Stimulated activated CD8-positive, alpha-beta memory T cell treated with anti-CD3 and anti-CD28 coated beads, Interleukin-12 subunit alpha, Interleukin-12 subunit beta, amount 100 ng/mL, for 1 hour (primary cell): Measurements from ENCODE around the gene DOCK1.

ENCODE experiments used
- DNase-seq: peaks from one replicate; pipeline ENCODE4 v3.0.0-alpha.2; 2020; ENCODE audit warnings: low read depth

Gene DOCK1

DNA sequence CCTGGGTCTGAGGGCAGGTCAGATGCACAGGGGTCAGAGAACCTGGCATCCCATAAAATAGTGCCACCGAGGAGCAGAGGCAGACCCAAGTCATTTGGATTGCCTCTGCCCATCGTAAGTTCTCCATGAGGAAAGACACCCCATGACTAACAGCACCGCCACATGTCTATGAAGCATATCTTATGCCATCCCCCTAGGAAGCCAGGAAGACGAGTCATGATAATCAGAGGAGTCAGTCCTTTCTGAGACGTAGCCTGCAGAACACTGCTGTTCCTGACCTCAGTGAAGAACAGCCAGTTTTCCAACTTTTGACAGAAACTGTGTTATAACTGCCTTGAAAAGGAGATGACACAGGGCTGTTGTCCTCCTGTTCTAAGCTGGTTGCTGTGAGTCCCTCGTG is 239.9 kb downstream of the DOCK1 start:
- DNase-seq, result no peak

DNA sequence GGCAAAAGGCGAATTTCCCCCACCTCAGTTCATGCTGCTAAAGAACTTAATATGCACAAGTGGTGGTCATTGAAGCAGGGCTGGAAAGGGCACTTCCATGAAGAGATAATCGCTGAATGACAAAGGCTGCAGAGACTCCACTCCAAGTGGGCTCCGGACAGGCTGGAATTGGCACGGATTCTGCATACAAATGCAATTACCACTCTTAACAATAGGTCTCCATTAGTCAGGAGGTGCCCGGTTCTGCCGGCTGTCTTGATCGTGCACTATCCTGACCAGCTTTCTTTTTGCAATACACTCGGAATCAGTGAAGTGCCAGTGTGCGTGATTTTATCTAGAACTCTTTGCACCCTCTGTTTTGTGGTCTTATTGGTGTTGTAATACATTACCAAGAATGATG is 241.4 kb downstream of the DOCK1 start:
- no peak for DNase-seq

DNA sequence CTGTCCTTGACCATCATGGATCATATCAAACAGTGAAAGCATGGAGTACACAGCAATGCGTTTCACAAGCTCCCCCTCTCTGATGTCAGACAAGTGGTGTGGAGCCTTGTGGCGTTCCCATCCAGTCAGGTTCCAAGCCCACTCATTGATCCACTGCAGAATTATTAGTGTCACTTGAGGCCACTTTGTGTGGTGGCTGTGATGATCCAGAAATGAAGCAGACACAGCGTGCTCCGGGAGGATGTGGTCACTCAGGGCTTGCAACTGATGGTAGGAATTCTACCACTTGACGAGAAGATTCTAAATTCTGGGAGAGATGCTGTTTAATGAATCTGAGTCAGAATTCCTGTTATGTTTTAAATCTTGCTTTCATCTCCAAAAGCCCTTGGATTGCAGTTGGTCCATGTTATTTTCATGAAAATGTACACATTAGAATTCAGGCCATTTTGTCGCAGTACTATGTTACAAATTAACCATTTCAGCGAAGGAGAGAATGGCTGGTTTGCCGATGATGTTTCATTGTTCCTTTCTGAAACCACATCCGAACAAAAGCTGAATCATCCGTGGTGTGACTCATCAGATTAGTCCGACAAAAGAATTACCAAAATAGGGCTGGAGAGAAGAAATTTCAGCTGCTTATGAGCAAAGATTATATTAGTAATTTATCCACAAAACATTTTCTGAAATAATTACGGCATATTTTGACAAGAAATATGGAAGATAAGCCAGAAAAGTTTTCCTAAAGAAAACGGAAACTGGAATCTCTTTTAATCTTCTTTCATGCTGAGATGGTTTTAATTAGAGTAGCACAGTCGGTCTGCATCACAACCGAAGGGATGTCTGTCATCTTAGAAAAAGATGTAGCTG is 243.1 kb downstream of the DOCK1 start:
- no peak for DNase-seq

DNA sequence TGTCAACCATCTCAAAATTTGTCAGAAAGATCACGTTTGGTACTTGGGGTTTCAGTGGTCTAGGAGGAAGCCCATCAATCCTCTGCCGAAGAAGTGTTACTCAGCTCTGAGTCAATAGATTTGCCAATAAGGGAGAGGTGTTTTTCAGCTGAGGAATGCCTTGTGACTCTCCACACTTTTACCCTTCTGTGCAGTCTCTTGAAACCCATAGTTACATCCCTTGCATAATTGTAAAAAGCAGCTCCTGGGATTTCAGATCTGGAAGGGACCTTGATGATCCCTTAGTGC is 243.6 kb downstream of the DOCK1 start:
- DNase-seq, result no peak

DNA sequence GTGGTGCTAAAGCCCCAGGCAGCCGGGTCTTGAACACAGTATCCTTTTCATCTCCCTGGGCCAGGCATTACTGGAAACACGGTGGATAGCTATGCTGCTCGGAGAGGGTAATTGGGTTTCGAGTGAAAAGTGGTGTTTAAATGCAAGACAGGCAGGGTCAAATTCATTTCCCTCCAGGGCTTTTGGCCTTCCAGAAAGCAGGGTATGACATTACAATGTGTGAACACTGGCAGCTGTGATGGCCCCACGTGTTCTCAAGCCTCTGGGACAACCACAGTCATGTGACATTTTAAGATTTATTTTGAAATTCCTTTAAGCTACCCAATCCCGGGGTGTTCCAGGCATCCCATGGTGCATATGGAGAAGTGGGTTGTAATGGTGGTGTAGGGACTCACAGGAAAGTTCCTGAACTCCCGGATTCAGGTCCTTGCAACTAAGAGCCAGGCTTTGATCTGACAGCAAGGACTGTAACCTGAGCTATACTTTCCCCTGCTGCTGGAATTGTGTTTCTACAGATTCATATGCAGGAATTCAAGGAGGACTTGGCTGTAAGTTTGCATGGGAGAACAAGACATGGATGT is 244.4 kb downstream of the DOCK1 start:
- no peak for DNase-seq

DNA sequence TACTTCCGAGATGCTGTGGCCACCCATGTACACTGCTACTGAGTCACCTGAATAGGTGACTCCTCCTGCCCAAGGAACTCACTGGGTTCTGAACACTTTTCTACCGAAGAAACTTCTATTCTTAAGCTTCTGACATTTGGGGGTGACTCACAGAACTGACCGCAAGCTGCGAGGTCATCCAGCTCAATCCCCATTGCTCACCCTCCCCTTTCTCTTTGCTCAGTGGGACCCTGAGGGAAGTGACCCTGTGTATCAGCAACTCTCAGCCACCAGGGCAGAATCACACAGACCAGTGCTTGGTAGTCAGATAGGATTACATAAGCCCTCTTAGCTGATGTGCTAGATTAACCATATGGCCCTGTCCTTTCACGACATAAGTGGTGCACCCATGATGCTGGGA is 244.9 kb downstream of the DOCK1 start:
- no peak for DNase-seq

DNA sequence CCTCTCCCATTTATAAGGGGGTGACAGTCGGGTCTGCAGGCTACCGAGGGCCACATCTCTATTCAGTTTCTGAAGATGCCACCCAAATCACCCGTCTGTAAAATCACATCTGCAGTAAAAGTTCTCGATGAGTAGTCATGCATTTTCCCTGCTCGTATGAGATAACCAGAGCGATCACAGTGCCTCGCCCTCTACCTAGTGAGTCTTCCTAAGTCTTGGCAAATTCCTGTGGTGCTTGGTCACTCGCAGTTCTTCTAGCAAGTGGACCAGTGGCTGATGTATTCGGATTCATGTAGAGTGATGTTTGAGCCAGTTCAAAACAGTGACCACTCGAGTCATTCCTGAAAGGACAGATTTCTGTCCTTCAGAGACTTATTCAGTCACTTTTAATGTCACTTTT is 246.3 kb downstream of the DOCK1 start:
- no peak for DNase-seq

DNA sequence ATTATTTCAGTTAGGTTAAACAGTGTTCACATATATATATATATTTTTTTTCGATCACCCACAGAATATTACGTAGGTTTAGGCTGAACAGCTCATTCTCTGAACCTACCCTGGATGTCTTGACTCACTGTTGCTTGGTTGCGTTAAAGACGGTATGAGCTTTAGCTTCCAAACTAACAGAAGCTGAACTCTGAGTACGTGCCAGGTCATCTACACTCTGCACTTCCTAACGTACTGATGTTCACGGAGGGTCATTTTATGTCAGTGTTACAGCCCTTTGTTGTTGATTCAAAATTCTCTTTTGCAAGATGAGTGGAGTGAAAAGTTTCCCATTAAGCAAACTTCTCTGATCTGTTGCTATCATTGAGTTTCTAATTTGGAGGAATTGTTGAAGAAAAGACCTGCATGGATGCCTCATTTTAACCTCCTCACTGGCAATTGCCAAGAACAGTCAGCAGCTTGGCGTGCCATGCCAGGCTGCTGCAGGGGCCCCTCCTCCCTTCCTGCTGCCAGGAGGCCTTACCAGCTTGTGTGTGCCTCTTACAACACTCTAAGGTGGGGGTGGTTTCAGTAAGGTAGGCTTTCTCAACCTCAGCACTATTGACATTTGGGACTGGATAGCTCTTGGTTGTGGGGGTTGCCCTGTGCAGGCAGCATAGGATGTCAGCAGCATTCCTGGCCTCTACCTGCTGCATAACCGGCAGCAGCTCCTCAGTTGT is 246.9 kb downstream of the DOCK1 start:
- no peak for DNase-seq

DNA sequence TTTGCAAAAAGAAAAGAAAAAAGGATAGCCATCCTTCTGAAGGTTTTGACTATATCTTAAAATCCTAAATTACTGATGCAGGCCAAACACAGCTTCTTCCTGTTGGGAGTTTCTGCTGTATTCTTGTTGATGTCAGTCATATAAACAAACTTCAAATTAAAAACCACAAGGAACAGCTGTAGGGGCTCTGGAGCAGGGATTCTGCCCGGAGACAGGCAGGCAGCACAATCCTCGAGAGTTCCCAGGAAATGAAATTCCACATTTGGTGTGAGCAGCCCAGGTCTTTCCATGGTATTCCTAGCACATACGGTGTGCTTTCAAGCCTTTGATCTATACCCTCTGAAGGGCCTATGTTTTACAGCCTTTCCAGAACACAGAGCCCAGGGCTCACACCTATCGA is 248.0 kb downstream of the DOCK1 start:
- no peak for DNase-seq

DNA sequence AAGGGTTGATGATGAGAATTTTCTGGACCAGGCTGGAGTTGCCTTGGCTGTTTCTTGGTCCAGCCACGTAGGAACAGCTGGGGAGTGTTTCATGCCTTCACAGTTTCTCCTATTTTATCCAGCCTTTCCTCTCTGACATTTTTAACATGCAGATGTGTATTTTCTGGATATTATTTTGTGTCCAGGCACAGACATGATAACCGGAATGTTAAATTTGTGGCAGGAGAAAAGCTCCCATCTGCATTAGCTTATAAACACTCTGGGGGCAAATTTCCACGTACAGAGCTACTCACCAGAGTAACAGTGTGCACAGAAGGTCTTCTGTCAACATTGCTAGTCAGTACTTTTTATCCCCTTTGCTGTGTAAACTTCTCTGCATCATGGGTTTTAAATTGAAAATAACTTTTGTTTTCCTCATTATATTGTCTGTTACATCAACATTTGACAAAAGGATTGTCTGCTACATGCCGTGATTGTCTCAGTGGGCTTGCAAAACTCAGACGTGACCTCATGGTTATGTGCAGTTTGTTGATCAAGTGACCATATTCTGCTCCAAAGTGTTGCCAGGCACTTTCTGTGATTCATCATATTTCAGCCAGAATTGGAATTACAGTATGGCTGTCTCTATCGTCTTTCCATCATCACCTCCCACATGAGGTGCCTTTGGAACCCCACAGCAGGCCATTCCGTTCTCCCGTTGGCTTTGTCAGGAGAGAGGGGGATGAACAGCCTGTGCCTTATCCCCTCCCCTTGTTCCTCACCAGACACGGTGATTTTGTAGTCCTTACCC is 249.8 kb downstream of the DOCK1 start:
- DNase-seq, result no peak

DNA sequence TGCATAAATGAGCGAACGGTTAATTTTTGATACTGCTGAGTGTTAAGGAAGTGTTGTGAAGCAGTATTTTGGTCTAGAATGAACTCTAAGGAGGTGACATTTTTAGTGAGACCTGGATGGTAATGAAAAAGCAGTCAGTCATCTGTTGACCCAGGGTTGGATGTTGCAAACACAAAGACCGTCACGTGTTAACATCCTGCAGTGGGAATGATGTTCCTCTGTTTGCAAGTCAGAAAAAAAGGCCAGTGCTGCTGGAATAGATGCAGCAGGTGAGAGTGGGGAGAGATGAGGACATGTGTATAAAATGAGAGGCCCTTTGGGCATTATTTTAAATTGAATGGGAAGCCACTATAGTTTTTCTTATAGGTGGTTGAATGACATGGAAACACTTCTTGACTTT is 251.9 kb downstream of the DOCK1 start:
- no peak for DNase-seq

DNA sequence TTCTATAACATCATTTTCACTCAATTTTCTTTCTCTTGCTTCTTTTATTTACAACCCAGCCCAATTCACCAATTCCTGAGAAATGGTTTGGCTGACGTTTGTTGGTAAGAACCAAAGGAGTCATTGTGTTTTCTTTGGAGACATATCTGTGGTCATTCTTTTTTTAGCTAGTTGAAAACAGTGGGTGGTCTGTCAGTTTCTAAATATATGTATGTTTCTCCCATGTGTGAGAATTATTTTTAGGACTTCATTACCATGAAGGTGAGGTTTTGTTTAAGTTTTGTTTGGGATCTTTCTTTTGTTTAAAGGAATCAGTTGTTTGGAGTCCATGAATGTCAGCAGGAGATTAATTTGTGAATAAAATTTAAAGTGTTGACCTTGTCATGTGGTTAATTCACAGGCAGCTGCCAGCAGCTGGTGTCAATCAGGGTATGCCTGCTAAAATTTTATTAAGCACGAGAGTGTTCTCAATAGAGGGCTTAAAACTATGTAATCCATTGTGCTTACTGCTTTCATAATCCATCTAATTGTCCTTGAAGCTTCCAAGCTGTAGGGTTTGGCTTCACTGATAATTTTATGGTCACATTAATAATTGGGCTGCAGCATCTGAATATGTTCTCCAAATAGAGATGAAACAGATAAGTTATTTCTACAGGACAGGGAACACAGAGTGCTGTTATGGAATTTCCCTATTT is 252.4 kb downstream of the DOCK1 start:
- DNase-seq, result no peak

DNA sequence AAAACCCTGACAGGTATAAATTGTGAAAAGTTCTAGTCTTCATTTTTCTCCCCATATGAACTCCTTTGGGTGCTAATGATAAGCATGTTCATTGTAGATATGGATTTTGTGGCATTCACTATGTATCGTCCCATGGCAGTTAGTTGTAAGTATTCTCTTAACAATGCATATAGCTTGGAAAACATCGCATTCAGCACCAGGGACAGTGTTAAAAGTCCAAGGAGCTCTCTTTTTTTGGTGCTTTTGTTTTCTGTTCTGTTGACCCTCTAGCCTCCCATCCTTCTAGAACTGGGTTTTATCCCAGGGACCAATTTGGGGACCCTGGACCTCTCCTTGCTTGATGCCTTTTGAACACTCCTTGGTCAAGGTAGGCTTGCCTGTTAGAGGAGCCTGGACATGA is 253.4 kb downstream of the DOCK1 start:
- DNase-seq, result no peak

DNA sequence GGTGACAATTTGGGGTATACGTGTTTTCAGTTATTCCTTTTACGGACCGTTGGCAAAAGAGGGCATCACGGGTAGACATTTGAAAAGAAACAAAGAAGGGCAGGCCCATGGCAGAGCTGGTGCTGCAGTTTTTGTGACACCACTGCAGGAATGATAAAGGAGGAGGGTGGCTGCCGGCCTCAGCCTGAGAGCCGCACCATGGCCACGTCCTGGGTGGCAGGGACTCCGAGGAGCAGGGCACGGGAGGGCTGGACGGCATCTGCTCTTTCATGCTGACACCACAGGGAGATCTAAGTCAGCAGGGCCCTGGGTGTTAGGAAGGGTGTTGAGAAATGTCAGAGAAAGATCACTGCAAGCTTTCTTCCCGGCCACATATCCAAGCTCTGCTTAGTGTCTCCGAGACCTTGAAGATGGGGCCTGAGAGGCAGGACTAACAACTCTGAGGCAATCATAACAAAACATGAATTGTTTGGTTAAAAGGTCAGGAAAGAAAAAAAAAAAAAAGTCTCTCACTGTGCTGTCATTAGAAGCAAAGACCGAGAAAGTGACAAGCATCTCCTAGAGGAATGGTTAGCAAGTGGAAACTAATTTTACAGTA is 254.5 kb downstream of the DOCK1 start:
- DNase-seq, result no peak

DNA sequence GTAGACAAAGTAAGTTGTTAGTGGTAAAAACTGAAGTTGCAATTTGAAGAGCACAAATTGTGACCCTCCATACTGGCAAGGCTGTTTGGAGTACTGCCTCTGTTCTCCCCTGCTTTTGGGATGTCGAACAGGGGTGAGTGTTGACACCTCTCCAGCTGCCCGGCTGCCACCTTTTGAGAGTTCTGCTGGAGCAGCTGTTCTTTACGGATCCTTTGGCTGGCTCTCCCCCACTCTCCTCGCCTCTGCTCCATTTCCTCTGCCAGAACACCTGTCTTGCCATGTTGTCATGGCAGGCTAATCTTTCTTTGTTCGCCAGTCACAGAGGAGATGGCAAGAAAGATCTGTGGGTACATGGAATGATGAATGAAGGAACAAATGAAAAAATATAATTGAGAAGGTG is 256.3 kb downstream of the DOCK1 start:
- DNase-seq, result no peak

DNA sequence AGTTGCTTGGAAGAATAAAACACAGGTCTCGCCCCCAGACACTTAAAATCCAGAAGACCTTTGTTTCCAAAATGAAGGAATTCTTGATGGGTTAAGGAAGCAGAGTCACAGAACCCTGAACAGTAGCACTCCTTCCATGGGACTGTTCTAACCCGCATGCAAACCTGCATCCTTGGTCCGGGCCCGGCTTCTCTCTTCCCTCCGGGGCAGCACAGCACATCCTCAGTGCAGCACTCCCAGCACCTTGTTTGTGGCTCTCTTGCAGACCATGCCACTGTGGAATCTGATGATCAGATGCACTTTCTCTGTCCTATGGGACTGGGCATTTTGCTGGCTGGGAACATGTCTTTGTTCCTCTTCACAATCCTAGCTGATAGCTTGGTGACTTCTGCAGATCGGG is 257.6 kb downstream of the DOCK1 start:
- no peak for DNase-seq

DNA sequence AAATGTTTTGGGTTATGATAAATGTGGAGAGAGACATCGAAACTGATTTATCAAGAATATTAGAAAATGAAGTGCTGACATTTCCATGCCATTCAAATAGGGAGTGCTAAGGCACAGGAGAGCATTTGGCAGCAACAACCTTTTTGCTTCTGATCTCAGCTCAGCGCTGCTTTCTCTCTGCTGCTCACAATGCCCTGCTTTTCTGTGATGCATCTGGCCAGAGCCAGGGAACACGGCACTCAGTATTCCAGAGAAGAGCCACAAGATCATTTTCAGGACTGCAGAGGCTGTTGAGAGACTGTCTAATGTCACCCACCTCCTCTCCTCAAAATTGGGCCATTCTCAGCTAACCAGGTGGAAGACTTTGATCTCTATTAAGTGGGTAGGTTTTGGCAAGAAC is 263.0 kb downstream of the DOCK1 start:
- no peak for DNase-seq

DNA sequence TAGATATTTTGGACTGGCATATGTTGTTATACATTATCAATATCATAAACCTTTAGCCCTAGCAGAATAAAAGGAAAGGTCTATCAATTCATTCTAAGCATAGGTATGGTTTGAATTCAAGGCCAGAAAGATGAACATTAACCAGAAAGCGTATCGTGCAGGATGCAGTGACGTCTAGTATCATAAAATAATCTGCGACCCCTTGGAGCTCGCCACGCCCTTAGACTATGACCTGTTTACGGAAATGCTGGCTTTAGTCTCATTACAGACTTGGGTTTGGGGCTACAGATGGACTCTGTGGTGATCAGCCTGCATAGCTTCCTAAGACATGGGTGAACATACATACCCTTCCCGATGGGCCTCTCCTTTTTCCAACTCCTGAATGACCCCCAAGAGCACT is 269.6 kb downstream of the DOCK1 start:
- DNase-seq, result no peak

DNA sequence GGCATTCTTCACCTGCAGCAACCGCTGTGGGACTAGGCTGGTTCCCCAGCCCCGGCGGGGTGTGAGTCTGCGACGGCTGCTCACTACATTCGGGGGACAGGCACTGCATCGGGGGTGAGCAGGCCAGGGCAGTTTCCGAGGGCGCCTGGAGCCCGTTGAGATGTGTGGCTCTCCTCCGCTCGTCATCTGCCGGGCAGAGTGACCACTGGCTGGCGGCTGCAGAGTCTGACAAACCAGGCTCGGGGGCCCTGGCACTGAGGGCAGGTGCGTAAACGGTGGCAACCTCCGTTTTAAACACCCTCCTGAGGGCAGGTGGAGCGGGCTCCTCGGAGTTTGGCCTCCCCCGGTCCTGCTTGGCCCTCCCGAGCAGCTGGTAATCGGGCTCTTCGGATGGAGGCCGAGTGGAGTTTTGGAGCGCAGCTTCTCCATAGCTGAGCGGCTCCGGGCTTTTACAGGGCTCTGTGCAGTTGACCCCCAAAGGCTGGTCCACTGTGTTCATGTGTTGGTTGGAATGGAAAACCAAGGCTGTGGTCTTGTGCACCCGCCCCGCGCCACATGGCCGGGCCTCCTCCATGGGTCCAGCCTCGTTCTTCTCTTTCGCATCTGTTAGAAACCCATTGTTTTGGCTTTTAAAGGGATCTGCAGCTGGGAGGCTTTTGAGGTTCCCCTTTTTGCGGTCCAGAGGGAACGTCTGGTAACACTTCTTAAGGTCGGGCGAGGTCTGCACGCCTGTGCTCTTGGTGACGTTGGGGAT is 270.3 kb downstream of the DOCK1 start:
- no peak for DNase-seq

DNA sequence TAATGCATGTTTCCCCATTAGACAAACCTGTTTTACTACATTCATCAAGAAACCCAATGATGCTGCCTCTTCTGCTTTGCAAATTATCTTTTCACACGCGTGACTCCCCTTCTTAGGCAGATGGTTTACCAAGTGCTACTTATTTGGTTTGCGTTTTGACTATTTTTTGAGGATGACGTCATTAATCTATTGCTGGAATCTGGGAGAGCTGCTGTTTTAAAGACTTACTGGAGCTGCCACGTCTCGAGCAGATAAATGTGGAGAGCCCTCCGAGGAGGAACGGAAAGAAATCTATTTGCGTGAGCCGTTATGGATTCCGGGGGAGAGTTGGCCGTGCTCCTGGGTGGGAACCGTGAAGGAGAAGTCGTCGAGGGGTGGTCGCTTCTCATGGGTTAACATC is 271.4 kb downstream of the DOCK1 start:
- no peak for DNase-seq
